Islet precursor cell (in vitro differentiated cells): ENCODE results near the gene ZNF599.

Experiments
- DNase-seq: peaks from one replicate; pipeline ENCODE4 v3.0.0-alpha.2; 2018

Gene ZNF599

GRCh38 chr19:34734537-34735103 lies 38.4 kb downstream of the ZNF599 start:
- no peak for DNase-seq

- DNase-seq: peak; percentile 96
Measured at GRCh38 chr19:34733746-34734536, 39.1 kb downstream of the ZNF599 start, which contains the start of gene ZNF181. TSS of gene ZNF181 (plus strand) at chr19:34734243. CDS start at chr19:34735038, 795 bp downstream.

- DNase-seq: peak; percentile 75
Measured at GRCh38 chr19:34733266-34733745, 39.7 kb downstream of the ZNF599 start.

GRCh38 chr19:34732612-34733211 lies 40.3 kb downstream of the ZNF599 start:
- no peak for DNase-seq

- no peak for DNase-seq
Measured at GRCh38 chr19:34731964-34732363, 41.1 kb downstream of the ZNF599 start.

GRCh38 chr19:34731019-34731829 lies 41.8 kb downstream of the ZNF599 start:
- no peak for DNase-seq

GRCh38 chr19:34725400-34725799 lies 47.6 kb downstream of the ZNF599 start:
- DNase-seq: no peak

- DNase-seq: no peak
Measured at GRCh38 chr19:34722353-34722752, 50.7 kb downstream of the ZNF599 start.

GRCh38 chr19:34715357-34715756 lies 57.7 kb downstream of the ZNF599 start:
- no peak for DNase-seq

GRCh38 chr19:34713262-34713637 lies 59.8 kb downstream of the ZNF599 start:
- DNase-seq: no peak

GRCh38 chr19:34712395-34713261 lies 60.4 kb downstream of the ZNF599 start:
- peak; percentile 64 for DNase-seq

- DNase-seq: no peak
Measured at GRCh38 chr19:34711890-34712289, 61.1 kb downstream of the ZNF599 start.
